ENCODE data around the gene NGEF.

Gene NGEF

DNA sequence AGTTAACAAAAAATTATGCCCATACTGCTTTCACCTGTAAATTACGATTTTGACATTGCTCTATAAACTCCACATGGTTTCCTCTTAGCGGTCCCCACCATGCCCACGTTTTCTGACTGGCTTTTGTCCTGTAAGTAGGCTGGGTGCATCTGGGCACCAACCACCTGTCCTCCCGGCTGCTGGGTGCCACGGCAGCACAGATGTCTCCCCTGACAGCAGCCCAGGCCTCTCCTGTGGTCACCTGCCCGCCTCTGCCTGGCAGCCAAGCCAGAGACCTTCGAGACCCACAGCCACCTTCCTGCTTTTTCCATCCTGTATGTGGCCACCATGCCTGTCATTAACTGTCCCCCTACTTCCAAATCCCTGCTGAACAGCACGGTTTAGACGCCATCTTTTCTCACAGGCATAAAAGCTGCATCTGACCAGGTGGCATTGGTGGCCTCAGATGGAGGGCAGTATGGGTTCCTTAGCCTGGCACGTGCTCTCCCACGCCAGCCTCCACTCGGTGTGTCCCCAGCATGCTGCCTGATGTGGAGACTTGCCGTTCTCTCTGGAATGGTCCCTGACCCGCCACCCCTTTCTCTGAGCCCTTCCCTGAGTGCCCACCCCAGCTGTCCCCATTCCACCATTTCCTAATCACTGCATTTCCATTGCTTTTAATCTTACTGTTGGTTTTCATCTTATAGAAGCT lies 124.1 kb downstream of the NGEF start:
- TF ChIP-seq CTCF (IDR thresholded peaks at IDR 0.05; ENCODE audit: insufficient read depth, low read depth, low read length, missing control alignments), result no peak
- H3K4me3 ChIP-seq (ENCODE audit: low read length), result no peak overlapping the region
- DNase-seq (ENCODE audit: low read depth), result no peak

GRCh38 chr2:232888099-232888836 lies 124.8 kb downstream of the NGEF start:
- DNase-seq (ENCODE audit: low read depth), result no peak
- no peak overlapping the region for H3K4me3 ChIP-seq (ENCODE audit: low read length)
- no peak for TF ChIP-seq CTCF (IDR thresholded peaks at IDR 0.05; ENCODE audit: insufficient read depth, low read depth, low read length, missing control alignments)

GRCh38 chr2:232887171-232887850 lies 125.7 kb downstream of the NGEF start:
- no peak overlapping the region for H3K4me3 ChIP-seq (ENCODE audit: low read length)
- no peak for DNase-seq (ENCODE audit: low read depth)
- TF ChIP-seq CTCF (IDR thresholded peaks at IDR 0.05; ENCODE audit: insufficient read depth, low read depth, low read length, missing control alignments), result no peak

- DNase-seq (ENCODE audit: low read depth), result no peak
- TF ChIP-seq CTCF (IDR thresholded peaks at IDR 0.05; ENCODE audit: insufficient read depth, low read depth, low read length, missing control alignments), result no peak
- no peak overlapping the region for H3K4me3 ChIP-seq (ENCODE audit: low read length)
Observed at GRCh38 chr2:232886632-232887031, 126.4 kb downstream of the NGEF start.

DNA sequence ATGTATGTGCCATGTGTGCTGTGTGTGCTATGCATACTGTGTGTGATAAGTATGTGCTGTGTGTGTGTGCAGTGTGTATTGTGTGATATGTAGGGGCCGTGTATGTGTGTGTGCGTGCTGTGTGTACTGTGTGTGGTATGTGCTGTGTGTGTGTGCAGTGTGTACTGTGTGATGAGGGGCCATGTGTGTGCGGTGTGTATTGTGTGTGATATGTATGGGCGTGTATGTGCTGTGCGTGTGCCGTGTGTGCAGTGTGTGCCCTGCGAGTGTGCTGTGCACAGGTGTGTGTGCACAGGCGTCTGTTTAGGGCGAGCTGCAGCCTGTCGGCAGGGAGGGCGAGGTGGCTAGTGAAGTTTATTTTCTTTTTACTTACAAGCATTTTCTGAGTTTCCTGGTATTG lies 126.9 kb downstream of the NGEF start:
- no peak overlapping the region for H3K4me3 ChIP-seq (ENCODE audit: low read length)
- TF ChIP-seq CTCF (IDR thresholded peaks at IDR 0.05; ENCODE audit: insufficient read depth, low read depth, low read length, missing control alignments), result no peak
- no peak for DNase-seq (ENCODE audit: low read depth)

DNA sequence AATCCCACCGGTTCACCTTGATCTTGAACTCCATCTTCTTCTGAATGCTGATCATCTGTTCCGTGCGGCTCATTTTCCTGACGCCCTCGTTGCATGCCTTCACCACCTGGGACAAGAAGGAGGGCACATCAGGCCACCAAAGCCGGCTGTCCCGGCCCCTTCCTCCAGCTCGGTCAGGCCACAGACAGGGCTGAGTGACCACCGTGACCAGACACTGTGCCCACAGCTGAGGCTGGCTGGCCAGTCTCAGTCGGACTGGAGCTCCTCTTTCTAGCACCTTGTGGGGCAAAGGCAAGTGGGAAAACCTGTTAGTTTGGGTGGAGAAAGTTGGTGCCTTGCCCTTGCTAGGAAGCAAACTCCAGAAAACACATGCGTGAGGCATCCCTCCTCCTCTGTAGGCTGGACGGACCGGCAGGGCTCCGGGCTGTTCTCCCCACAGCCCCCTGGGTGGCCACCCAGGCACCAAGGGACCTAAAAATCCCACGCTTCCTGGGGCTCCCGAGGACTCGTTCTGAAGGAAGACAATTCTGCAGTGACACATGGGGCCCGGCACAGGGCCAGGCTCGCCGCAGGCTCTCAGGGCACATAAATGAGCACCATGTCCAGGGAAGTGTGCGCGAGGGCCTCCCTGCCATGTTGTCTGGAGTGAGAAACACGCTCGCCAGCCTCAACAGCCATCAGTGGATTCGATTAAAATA lies 127.6 kb downstream of the NGEF start:
- H3K4me3 ChIP-seq (ENCODE audit: low read length), result no peak overlapping the region
- TF ChIP-seq CTCF (IDR thresholded peaks at IDR 0.05; ENCODE audit: insufficient read depth, low read depth, low read length, missing control alignments), result no peak
- peak; percentile 54 for DNase-seq (ENCODE audit: low read depth)
